IMR-90 (cell line): Measurements from ENCODE around the gene ENOX1. TPM values are rescaled to one million over a fixed set of nuclear protein-coding genes. Genes with fewer than 3 reads are reported as not detected.

Experiments used
- ATAC-seq: fragments of 200-7000 bp; cut with Tn5 transposase; 2 replicates; pipeline ENCODE4 v1.9.1; 2020; ENCODE audit warnings: low read depth, mild to moderate bottlenecking, moderate library complexity
- BruUV-seq: library from RNA; stranded (reverse); fragments of 400-500 nt; replicated peaks from 2 replicates; lab custom pipeline; 2021; lab: Mats Ljungman, UMichigan
- CTCF ChIA-PET: fragments of 300-600 bp; formaldehyde crosslinking; extraction: SDS; loops from one replicate; lab custom pipeline; 2021; ENCODE audit warnings: antibody characterized with exemption; lab: Yijun Ruan, JAX
- POLR2A ChIA-PET: fragments of 300-600 bp; sonication (Branson Sonifier 250); formaldehyde crosslinking; loops from one replicate; lab custom pipeline; 2022; ENCODE audit warnings: antibody characterized with exemption; ENCODE audit not compliant: unreplicated experiment; lab: Charles Lee
- DNase-seq: peaks from one replicate; pipeline ENCODE4 v3.0.0; 2013
- H2AFZ ChIP-seq: replicated peaks from 2 replicates; pipeline ENCODE3; 2013; ENCODE audit warnings: low read length, mild to moderate bottlenecking; ENCODE audit not compliant: poor library complexity
- H2AK5ac ChIP-seq: 2 replicates; pipeline ENCODE4 v1.6.1; 2013; ENCODE audit warnings: low read depth, low read length, inconsistent platforms
- H2AK9ac ChIP-seq: replicated peaks from 2 replicates; pipeline ENCODE3; 2013; ENCODE audit warnings: mild to moderate bottlenecking, low read depth, low read length, moderate library complexity; ENCODE audit not compliant: poor library complexity
- H2BK120ac ChIP-seq: 2 replicates; pipeline ENCODE4 v1.6.1; 2013; ENCODE audit warnings: low read depth, low read length, inconsistent platforms
- H2BK15ac ChIP-seq: 3 replicates; pipeline ENCODE4 v1.6.1; 2013; ENCODE audit warnings: low read depth, low read length, inconsistent platforms
- H2BK20ac ChIP-seq: 2 replicates; pipeline ENCODE4 v1.6.1; 2013; ENCODE audit warnings: low read depth, mild to moderate bottlenecking, inconsistent platforms, low read length, moderate library complexity
- H2BK5ac ChIP-seq: 2 replicates; pipeline ENCODE4 v1.6.1; 2013; ENCODE audit warnings: mild to moderate bottlenecking, low read depth, low read length, inconsistent platforms; ENCODE audit not compliant: poor library complexity, severe bottlenecking
- H3K14ac ChIP-seq: replicated peaks from 2 replicates; pipeline ENCODE4 v1.6.1; 2013; ENCODE audit warnings: low read depth, low read length, inconsistent platforms
- H3K18ac ChIP-seq: 2 replicates; pipeline ENCODE4 v1.6.1; 2013; ENCODE audit warnings: low read depth, low read length, control low read depth
- H3K23ac ChIP-seq: 2 replicates; pipeline ENCODE4 v1.6.1; 2013; ENCODE audit warnings: low read depth, low read length, inconsistent platforms
- H3K27ac ChIP-seq: 2 replicates; pipeline ENCODE4 v1.5.1; 2013; ENCODE audit warnings: mild to moderate bottlenecking, control low read depth, low read length; ENCODE audit not compliant: insufficient read depth
- H3K27me3 ChIP-seq: 2 replicates; pipeline ENCODE4 v1.6.1; 2013; ENCODE audit warnings: low read length; ENCODE audit not compliant: control insufficient read depth, insufficient read depth
- H3K36me3 ChIP-seq: 2 replicates; pipeline ENCODE4 v1.6.1; 2013; ENCODE audit warnings: low read length, mixed read lengths; ENCODE audit not compliant: control insufficient read depth, insufficient read depth
- H3K4ac ChIP-seq: 2 replicates; pipeline ENCODE4 v1.6.1; 2013; ENCODE audit warnings: low read depth, low read length, inconsistent platforms
- H3K4me1 ChIP-seq: 2 replicates; pipeline ENCODE4 v1.6.1; 2013; ENCODE audit warnings: low read length, mixed read lengths; ENCODE audit not compliant: control insufficient read depth, insufficient read depth
- H3K4me2 ChIP-seq: 2 replicates; pipeline ENCODE4 v1.6.1; 2013; ENCODE audit warnings: low read depth, mild to moderate bottlenecking, control low read depth, low read length, moderate library complexity
- H3K4me3 ChIP-seq: 2 replicates; pipeline ENCODE4 v1.5.1; 2013; ENCODE audit warnings: low read depth, mild to moderate bottlenecking, control low read depth, low read length, moderate library complexity; ENCODE audit not compliant: insufficient read depth
- H3K56ac ChIP-seq: 2 replicates; pipeline ENCODE4 v1.6.1; 2013; ENCODE audit warnings: low read length, inconsistent platforms; ENCODE audit not compliant: insufficient read depth; ENCODE audit errors: extremely low read depth
- H3K79me1 ChIP-seq, 2 experiments: 2 replicates each; pipeline ENCODE4 v1.6.1; 2013; ENCODE audit warnings: low read length in 2 of 2, inconsistent platforms in 1 of 2, low read depth in 1 of 2
- H3K9ac ChIP-seq: 2 replicates; pipeline ENCODE4 v1.6.1; 2013; ENCODE audit warnings: low read depth, low read length, control low read depth
- H3K9me1 ChIP-seq: 2 replicates; pipeline ENCODE4 v1.6.1; 2013; ENCODE audit warnings: low read length, inconsistent platforms; ENCODE audit not compliant: insufficient read depth
- H3K9me3 ChIP-seq: 2 replicates; pipeline ENCODE4 v1.6.1; 2013; ENCODE audit warnings: low read length; ENCODE audit not compliant: control insufficient read depth, insufficient read depth
- H4K20me1 ChIP-seq: 2 replicates; pipeline ENCODE4 v1.6.1; 2013; ENCODE audit warnings: low read length, inconsistent platforms; ENCODE audit not compliant: insufficient read depth
- H4K5ac ChIP-seq: 2 replicates; pipeline ENCODE4 v1.6.1; 2013; ENCODE audit warnings: mild to moderate bottlenecking, low read depth, low read length, control low read depth
- H4K8ac ChIP-seq, 2 experiments: 2 replicates each; pipeline ENCODE4 v1.6.1; 2013; ENCODE audit warnings: low read depth in 2 of 2, low read length in 2 of 2, control low read depth in 1 of 2, inconsistent platforms in 1 of 2
- H4K91ac ChIP-seq: 2 replicates; pipeline ENCODE4 v1.6.1; 2013; ENCODE audit warnings: low read depth, low read length, inconsistent platforms; ENCODE audit not compliant: insufficient read depth
- BHLHE40 ChIP-seq: fragments of 150-350 bp; IDR thresholded peaks from 2 replicates; pipeline ENCODE4 v1.6.1; 2016; ENCODE audit warnings: mild to moderate bottlenecking, low read depth, low read length
- CEBPB ChIP-seq: IDR thresholded peaks from 2 replicates; pipeline ENCODE4 v1.6.1; 2012; ENCODE audit warnings: low read depth, low read length, improper control_type of control experiment
- CHD1 ChIP-seq: IDR thresholded peaks from 2 replicates; pipeline ENCODE4 v1.6.1; 2012; ENCODE audit warnings: low read depth, low read length, improper control_type of control experiment
- CTCF ChIP-seq: conservative IDR thresholded peaks from 2 replicates; pipeline ENCODE4 v1.5.1; 2012; ENCODE audit warnings: mild to moderate bottlenecking, low read depth, low read length, improper control_type of control experiment
- ELK1 ChIP-seq: fragments of 150-350 bp; IDR thresholded peaks from 2 replicates; pipeline ENCODE4 v1.6.1; 2016; ENCODE audit warnings: low read depth, mild to moderate bottlenecking, low read length, moderate library complexity, borderline replicate concordance
- FOS ChIP-seq: fragments of 150-350 bp; IDR thresholded peaks from 2 replicates; pipeline ENCODE4 v1.6.1; 2016; ENCODE audit warnings: low read depth, low read length
- MAFK ChIP-seq: IDR thresholded peaks from 2 replicates; pipeline ENCODE4 v1.6.1; 2012; ENCODE audit warnings: low read depth, low read length, improper control_type of control experiment
- MAZ ChIP-seq: IDR thresholded peaks from 2 replicates; pipeline ENCODE4 v1.6.1; 2012; ENCODE audit warnings: low read depth, mild to moderate bottlenecking, low read length, improper control_type of control experiment, moderate library complexity, borderline replicate concordance
- MXI1 ChIP-seq: IDR thresholded peaks from 2 replicates; pipeline ENCODE4 v1.6.1; 2012; ENCODE audit warnings: low read depth, mild to moderate bottlenecking, low read length, moderate library complexity, borderline replicate concordance
- NFE2L2 ChIP-seq: fragments of 150-350 bp; IDR thresholded peaks from 2 replicates; pipeline ENCODE4 v1.6.1; 2016; ENCODE audit warnings: low read depth, mild to moderate bottlenecking, low read length
- POLR2A ChIP-seq: IDR thresholded peaks from 2 replicates; pipeline ENCODE4 v1.6.1; 2012; ENCODE audit warnings: mild to moderate bottlenecking, low read depth, low read length
- RAD21 ChIP-seq: IDR thresholded peaks from 2 replicates; pipeline ENCODE4 v1.6.1; 2012; ENCODE audit warnings: low read length, improper control_type of control experiment
- RCOR1 ChIP-seq: IDR thresholded peaks from 2 replicates; pipeline ENCODE4 v1.6.1; 2012; ENCODE audit warnings: mild to moderate bottlenecking, low read length, improper control_type of control experiment; ENCODE audit not compliant: insufficient replicate concordance
- RFX5 ChIP-seq: IDR thresholded peaks from 2 replicates; pipeline ENCODE4 v1.8.0; 2012; ENCODE audit warnings: low read depth, mild to moderate bottlenecking, low read length, moderate library complexity
- SMC3 ChIP-seq: fragments of 150-350 bp; IDR thresholded peaks from 2 replicates; pipeline ENCODE4 v1.6.1; 2016; ENCODE audit warnings: low read depth, mild to moderate bottlenecking, antibody characterized with exemption, low read length, moderate library complexity
- USF2 ChIP-seq: fragments of 150-350 bp; IDR thresholded peaks from 2 replicates; pipeline ENCODE4 v1.6.1; 2017; ENCODE audit warnings: mild to moderate bottlenecking, antibody characterized with exemption, low read length, low read depth
- WGBS, 2 experiments: methylation state at CpG; one replicate each; pipeline versions ENCODE4 v1.1.5 to v1.1.7; 2013; ENCODE audit warnings: missing lambda C conversion rate in 2 of 2; ENCODE audit not compliant: insufficient read length in 1 of 2; ENCODE audit errors: extremely low coverage in 2 of 2; 5-methylcytosine and 5-hydroxymethylcytosine counted together
- dilution Hi-C: fragments of 300-500 bp; cut with HindIII; formaldehyde crosslinking; loops from one replicate; pipeline ENCODE4 v1.14.3; 2018; ENCODE audit warnings: low sequenced_read_pairs; ENCODE audit not compliant: unreplicated experiment
- in situ Hi-C: fragments of 300-500 bp; cut with MboI; formaldehyde crosslinking; loops from 3 replicates; pipeline ENCODE4 v1.14.3; 2019; ENCODE audit warnings: low sequenced_read_pairs, inconsistent platforms, mixed read lengths
- intact Hi-C: fragments of 100-400 bp; cut with micrococcal nuclease; formaldehyde crosslinking; loops from 2 replicates; pipeline ENCODE4 v1.10.0; 2022
- polyA plus RNA-seq, 3 experiments: library from polyadenylated mRNA; depleted of rRNA; stranded (reverse); fragments of >200 nt; gene quantifications; 2 replicates each; pipeline ENCODE4 v1.2.3, GENCODE V29; 2012; ENCODE audit warnings: low replicate concordance in 1 of 3
- total RNA-seq: library from RNA; depleted of rRNA; stranded (reverse); fragments of >200 nt; gene quantifications from 2 replicates; pipeline ENCODE4 v1.2.3, GENCODE V29; 2012

ENOX1 gene
- total and polyA plus RNA-seq, 2 of the 4 experiments (the other 2 are of a cell fraction): 0.99 to 1.3 TPM

- WGBS, 2 experiments: 100% methylated on average over 1 of the region's 1 CpG; no CpG with 5 or more reads in 1 of the 2 experiments
- Histone ChIP-seq H2AK9ac (no peak overlapping the region), H3K36me3 (no peaks in the 10 kb centered on the region), H3K4me1 (0 out of 2 replicates have a peak, but pooled peaks cover 2% of the 10 kb centered on the region), H3K18ac (no peak overlapping the region), H4K91ac (no peak overlapping the region), H3K56ac (no peak overlapping the region), H2BK20ac (no peak overlapping the region), H2BK15ac (no peak overlapping the region), H3K4ac (no peak overlapping the region), H3K4me2 (no peak overlapping the region), H3K27me3 (peaks cover 1% of the 10 kb centered on the region; the same call in 1 of the 2 replicates), H3K23ac (no peak overlapping the region), H2BK5ac (no peak overlapping the region), H4K8ac (no peak overlapping the region), H2BK120ac (no peak overlapping the region), H4K5ac (no peak overlapping the region), H2AK5ac (no peak overlapping the region), H2AFZ (no peak overlapping the region), H3K9me3 (no peaks in the 10 kb centered on the region), H3K14ac (no peak overlapping the region), H3K9ac (no peak overlapping the region), H3K27ac (no peak overlapping the region), H4K20me1 (no peaks in the 10 kb centered on the region), H3K9me1 (no peaks in the 10 kb centered on the region), H3K79me1 (no peaks in the 10 kb centered on the region), H3K4me3 (no peak overlapping the region)
- intact Hi-C loops: no loop called here
- ChIA-PET CTCF (no interaction called here), POLR2A (no interaction called here)
- dilution Hi-C loops: no loop called here
- TF ChIP-seq RCOR1: no peak
- TF ChIP-seq BHLHE40: no peak
- TF ChIP-seq CTCF: no peak
- no peak for TF ChIP-seq RAD21
- TF ChIP-seq POLR2A: no peak
- TF ChIP-seq FOS: no peak
- no peak for TF ChIP-seq RFX5
- TF ChIP-seq USF2: no peak
- TF ChIP-seq MAFK: no peak
- TF ChIP-seq MXI1: no peak
- no peak for TF ChIP-seq MAZ
- no peak for TF ChIP-seq SMC3
- no peak for TF ChIP-seq CEBPB
- TF ChIP-seq NFE2L2: no peak
- no peak for TF ChIP-seq CHD1
- no peak for TF ChIP-seq ELK1
- no TSS peak for BruUV-seq
- no peak for ATAC-seq
- no peak for DNase-seq
- in situ Hi-C loops: no loop called here
Measured at GRCh38 chr13:43653980-43654379, 132.8 kb downstream of the ENOX1 start.
